CD4-positive, alpha-beta T cell treated with Interleukin-15 for 1 hour (primary cell): ENCODE results near the gene SUMF1.
A peak's percentile ranks its signal among the peaks of the same experiment; 100 is the strongest.

Source experiments
- DNase-seq: peaks from one replicate; pipeline ENCODE4 v3.0.0-alpha.2; 2020

The SUMF1 gene

GRCh38 chr3:4375911-4376310 lies 91.2 kb downstream of the SUMF1 start:
- DNase-seq, result no peak

GRCh38 chr3:4373669-4374068 lies 93.4 kb downstream of the SUMF1 start:
- no peak for DNase-seq

GRCh38 chr3:4362523-4362922 lies 104.5 kb downstream of the SUMF1 start:
- DNase-seq, result no peak

GRCh38 chr3:4360817-4361216 lies 106.3 kb downstream of the SUMF1 start:
- DNase-seq, result no peak

GRCh38 chr3:4359805-4360502 lies 107.1 kb downstream of the SUMF1 start:
- no peak for DNase-seq

GRCh38 chr3:4358273-4358672 lies 108.8 kb downstream of the SUMF1 start:
- DNase-seq, result no peak

- DNase-seq, result no peak
Observed at GRCh38 chr3:4356546-4357410, 110.3 kb downstream of the SUMF1 start.

GRCh38 chr3:4356220-4356540 lies 110.9 kb downstream of the SUMF1 start:
- no peak for DNase-seq

- no peak for DNase-seq
Observed at GRCh38 chr3:4355401-4356219, 111.5 kb downstream of the SUMF1 start.

GRCh38 chr3:4351872-4352271 lies 115.2 kb downstream of the SUMF1 start:
- DNase-seq, result no peak

- DNase-seq, result no peak
Observed at GRCh38 chr3:4351164-4351855, 115.8 kb downstream of the SUMF1 start.

- peak; percentile 55 for DNase-seq
Observed at GRCh38 chr3:4350789-4351163, 116.3 kb downstream of the SUMF1 start.

- DNase-seq, result no peak
Observed at GRCh38 chr3:4343258-4343657, 123.8 kb downstream of the SUMF1 start.

- no peak for DNase-seq
Observed at GRCh38 chr3:4341336-4341675, 125.8 kb downstream of the SUMF1 start.

GRCh38 chr3:4340411-4341335 lies 126.4 kb downstream of the SUMF1 start:
- DNase-seq, result no peak

- DNase-seq, result no peak
Observed at GRCh38 chr3:4340077-4340410, 127.0 kb downstream of the SUMF1 start.

GRCh38 chr3:4338751-4339150 lies 128.3 kb downstream of the SUMF1 start:
- no peak for DNase-seq

- no peak for DNase-seq
Observed at GRCh38 chr3:4336850-4337546, 130.1 kb downstream of the SUMF1 start.

- DNase-seq, result no peak
Observed at GRCh38 chr3:4335840-4336562, 131.1 kb downstream of the SUMF1 start.

- no peak for DNase-seq
Observed at GRCh38 chr3:4334548-4334947, 132.5 kb downstream of the SUMF1 start.

GRCh38 chr3:4332991-4333390 lies 134.1 kb downstream of the SUMF1 start:
- no peak for DNase-seq
